ENCODE results near the gene CENPO.

CENPO gene

GRCh38 chr2:24863641-24864040 lies 70.4 kb downstream of the CENPO start:
- DNase-seq (ENCODE audit: low read depth): no peak

GRCh38 chr2:24866946-24867345 lies 73.7 kb downstream of the CENPO start:
- no peak for DNase-seq (ENCODE audit: low read depth)

GRCh38 chr2:24870440-24870839 lies 77.2 kb downstream of the CENPO start:
- no peak for DNase-seq (ENCODE audit: low read depth)

- no peak for DNase-seq (ENCODE audit: low read depth)
Measured at GRCh38 chr2:24870891-24871705, 77.9 kb downstream of the CENPO start.

GRCh38 chr2:24871852-24872333 lies 78.7 kb downstream of the CENPO start:
- DNase-seq (ENCODE audit: low read depth): no peak

Measured in activated T-cell treated with anti-CD3 and anti-CD28 coated beads for 1 hour (primary cell).